PC-3 (cell line): ENCODE results near the gene PPP1R3G. TPM values are rescaled to one million over a fixed set of nuclear protein-coding genes. Genes with fewer than 3 reads are reported as not detected.

Experiments
- ATAC-seq: fragments of 200-7000 bp; cut with Tn5 transposase; 2 replicates; pipeline ENCODE4 v1.9.1; 2020; ENCODE audit warnings: mild to moderate bottlenecking, moderate library complexity
- BruUV-seq: library from RNA; stranded (reverse); fragments of 400-500 nt; replicated peaks from 2 replicates; lab custom pipeline; 2021; lab: Mats Ljungman, UMichigan
- CTCF ChIA-PET: fragments of 300-600 bp; sonication (Branson Sonifier 250); formaldehyde crosslinking; loops from one replicate; lab custom pipeline; 2022; ENCODE audit warnings: antibody characterized with exemption; lab: Charles Lee
- POLR2A ChIA-PET: fragments of 300-600 bp; sonication (Branson Sonifier 250); formaldehyde crosslinking; loops from one replicate; lab custom pipeline; 2022; ENCODE audit warnings: antibody characterized with exemption; ENCODE audit not compliant: unreplicated experiment; lab: Charles Lee
- DNase-seq: peaks from one replicate; pipeline ENCODE4 v3.0.0-alpha.2; 2015
- H2AFZ ChIP-seq: fragments of 300-600 bp; sonication (generic); 2 replicates; pipeline ENCODE4 v1.6.0; 2016; ENCODE audit warnings: antibody characterized with exemption, low read length
- H3F3A ChIP-seq: fragments of 300-600 bp; sonication (generic); one replicate; pipeline ENCODE4 v1.6.0; 2017; ENCODE audit warnings: antibody characterized with exemption, low read length, control low read depth, mild to moderate bottlenecking; ENCODE audit not compliant: unreplicated experiment
- H3K27ac ChIP-seq: fragments of 300-600 bp; sonication (generic); 2 replicates; pipeline ENCODE4 v1.5.1; 2016; ENCODE audit warnings: mild to moderate bottlenecking, low read length
- H3K27me3 ChIP-seq: fragments of 300-600 bp; sonication (generic); 2 replicates; pipeline ENCODE4 v1.6.1; 2016; ENCODE audit warnings: low read length, mixed read lengths
- H3K36me3 ChIP-seq: fragments of 300-600 bp; sonication (generic); 2 replicates; pipeline ENCODE4 v1.6.1; 2016; ENCODE audit warnings: low read depth, mixed run types, low read length, mixed read lengths
- H3K4me1 ChIP-seq: fragments of 300-600 bp; sonication (generic); 2 replicates; pipeline ENCODE4 v1.5.1; 2016; ENCODE audit warnings: low read length; ENCODE audit not compliant: insufficient read depth
- H3K4me2 ChIP-seq: fragments of 300-600 bp; sonication (generic); 2 replicates; pipeline ENCODE4 v1.6.0; 2016; ENCODE audit warnings: low read length
- H3K4me3 ChIP-seq: fragments of 300-600 bp; sonication (generic); 2 replicates; pipeline ENCODE4 v1.5.1; 2016; ENCODE audit warnings: mild to moderate bottlenecking, low read length, mixed read lengths
- H3K79me2 ChIP-seq: fragments of 300-600 bp; sonication (generic); 2 replicates; pipeline ENCODE4 v1.6.1; 2017; ENCODE audit warnings: low read length, mixed read lengths
- H3K9ac ChIP-seq: fragments of 300-600 bp; sonication (generic); 2 replicates; pipeline ENCODE4 v1.6.0; 2016; ENCODE audit warnings: mild to moderate bottlenecking, low read length
- H3K9me2 ChIP-seq: fragments of 300-600 bp; sonication (generic); replicated peaks from 2 replicates; pipeline ENCODE4 v1.6.1; 2016; ENCODE audit warnings: mixed run types, low read length, mixed read lengths
- H3K9me3 ChIP-seq: fragments of 300-600 bp; sonication (generic); 2 replicates; pipeline ENCODE4 v1.6.1; 2016; ENCODE audit warnings: low read length, mixed read lengths
- H4K20me1 ChIP-seq: fragments of 300-600 bp; sonication (generic); 2 replicates; pipeline ENCODE4 v1.6.1; 2016; ENCODE audit warnings: low read length, mixed read lengths
- CTCF ChIP-seq: fragments of 300-600 bp; sonication (generic); conservative IDR thresholded peaks from 2 replicates; pipeline ENCODE4 v1.5.1; 2017; ENCODE audit warnings: antibody characterized with exemption, low read depth, mild to moderate bottlenecking, low read length
- EZH2 ChIP-seq: fragments of 300-600 bp; sonication (generic); IDR thresholded peaks from one replicate; pipeline ENCODE4 v1.6.1; 2017; ENCODE audit warnings: antibody characterized with exemption, mild to moderate bottlenecking, low read length; ENCODE audit not compliant: unreplicated experiment
- EZH2phosphoT487 ChIP-seq: fragments of 300-600 bp; sonication (generic); IDR thresholded peaks from 2 replicates; pipeline ENCODE4 v1.6.1; 2018; ENCODE audit warnings: mild to moderate bottlenecking, antibody characterized with exemption, low read length, borderline replicate concordance
- intact Hi-C: fragments of 100-400 bp; cut with micrococcal nuclease; formaldehyde crosslinking; loops from 2 replicates; pipeline ENCODE4 v1.9.0; 2023
- total RNA-seq: library from RNA; depleted of rRNA; stranded (reverse); fragments of >200 nt; gene quantifications from 2 replicates; pipeline ENCODE4 v1.2.3, GENCODE V29; 2014

PPP1R3G gene
- total RNA-seq, 1 experiment from 2014 or later: 2.8 TPM

GRCh38 chr6:5063617-5064016, 21.5 kb upstream of the PPP1R3G start:
- ChIA-PET CTCF (no interaction called here), POLR2A (no interaction called here)
- Histone ChIP-seq H3K27me3 (no peaks in the 10 kb centered on the region), H4K20me1 (no peaks in the 10 kb centered on the region), H3K27ac (no peak overlapping the region), H3K9ac (no peak overlapping the region), H3F3A (no peaks in the 10 kb centered on the region), H3K4me3 (no peak overlapping the region), H3K4me1 (no peaks in the 10 kb centered on the region), H3K9me2 (no peaks in the 10 kb centered on the region), H3K4me2 (no peak overlapping the region), H3K79me2 (no peaks in the 10 kb centered on the region), H3K36me3 (no peaks in the 10 kb centered on the region), H3K9me3 (no peaks in the 10 kb centered on the region), H2AFZ (no peak overlapping the region)
- no TSS peak for BruUV-seq
- ATAC-seq (no peak), DNase-seq (no peak)
- intact Hi-C loops: no loop called here
- no peak for TF ChIP-seq EZH2

- H3K9ac ChIP-seq: no peak overlapping the region
- no peak overlapping the region for H2AFZ ChIP-seq
- H3K79me2 ChIP-seq: no peaks in the 10 kb centered on the region
- ChIA-PET POLR2A (no interaction called here), CTCF (no interaction called here)
- intact Hi-C loops: no loop called here
- no peaks in the 10 kb centered on the region for H3K27me3 ChIP-seq
- H3K4me3 ChIP-seq: no peak overlapping the region
- DNase-seq (no peak), ATAC-seq (no peak)
- no peak overlapping the region for H3K27ac ChIP-seq
- no peaks in the 10 kb centered on the region for H3K9me3 ChIP-seq
- no peaks in the 10 kb centered on the region for H3K36me3 ChIP-seq
- TF ChIP-seq CTCF: no peak
- TF ChIP-seq EZH2phosphoT487: no peak
- TF ChIP-seq EZH2: no peak
- no TSS peak for BruUV-seq
- H4K20me1 ChIP-seq: no peaks in the 10 kb centered on the region
- no peaks in the 10 kb centered on the region for H3F3A ChIP-seq
- no peaks in the 10 kb centered on the region for H3K4me1 ChIP-seq
- H3K9me2 ChIP-seq: no peaks in the 10 kb centered on the region
- no peak overlapping the region for H3K4me2 ChIP-seq
Measured at GRCh38 chr6:5066456-5067093, 18.6 kb upstream of the PPP1R3G start.

- Histone ChIP-seq H3K4me1 (no peaks in the 10 kb centered on the region), H3K79me2 (no peaks in the 10 kb centered on the region), H3K36me3 (no peaks in the 10 kb centered on the region), H3K4me2 (no peak overlapping the region), H3K9me2 (no peaks in the 10 kb centered on the region), H3K4me3 (no peak overlapping the region), H3K27me3 (no peaks in the 10 kb centered on the region), H3K9ac (no peak overlapping the region), H4K20me1 (no peaks in the 10 kb centered on the region), H3K9me3 (no peaks in the 10 kb centered on the region), H2AFZ (no peak overlapping the region), H3F3A (no peaks in the 10 kb centered on the region), H3K27ac (no peak overlapping the region)
- BruUV-seq: no TSS peak
- DNase-seq (no peak), ATAC-seq (no peak)
- POLR2A ChIA-PET: no interaction called here
- TF ChIP-seq EZH2phosphoT487 (no peak), CTCF (no peak), EZH2 (no peak)
- CTCF ChIA-PET: interaction anchor here (0.6 kb wide), 1 partner anchor 11 kb away, joined by 3 read pairs; no protein-coding TSS in a partner anchor
- intact Hi-C loops: no loop called here
Measured at GRCh38 chr6:5067305-5067704, 17.8 kb upstream of the PPP1R3G start.
